GM23338 (cell line): ENCODE measurements around the gene DCLK1. TPM values are rescaled to one million over a fixed set of nuclear protein-coding genes. Genes with fewer than 3 reads are reported as not detected.

Source experiments
- ATAC-seq: fragments of 200-7000 bp; cut with Tn5 transposase; 3 replicates; pipeline ENCODE4 v1.9.1; 2020
- DNase-seq: peaks from one replicate; pipeline ENCODE4 v3.0.0-alpha.2; 2015; ENCODE audit warnings: low spot score
- H2AFZ ChIP-seq: fragments of 200-600 bp; sonication (generic); 2 replicates; pipeline ENCODE4 v1.8.0; 2016; ENCODE audit warnings: antibody characterized with exemption, mild to moderate bottlenecking, moderate library complexity
- H3F3A ChIP-seq: fragments of 200-600 bp; sonication (generic); replicated peaks from 2 replicates; pipeline ENCODE4 v1.8.0; 2017; ENCODE audit warnings: antibody characterized with exemption, mixed run types, low read depth
- H3K27ac ChIP-seq: fragments of 200-600 bp; sonication (generic); 2 replicates; pipeline ENCODE4 v1.6.1; 2016; ENCODE audit warnings: low read depth
- H3K27me3 ChIP-seq: fragments of 200-600 bp; sonication (generic); 2 replicates; pipeline ENCODE4 v1.8.0; 2016; ENCODE audit warnings: mild to moderate bottlenecking, mixed run types, moderate library complexity; ENCODE audit not compliant: insufficient read depth
- H3K36me3 ChIP-seq: fragments of 200-600 bp; sonication (generic); 2 replicates; pipeline ENCODE4 v1.8.0; 2016; ENCODE audit warnings: mild to moderate bottlenecking; ENCODE audit not compliant: insufficient read depth
- H3K4me1 ChIP-seq: fragments of 200-600 bp; sonication (generic); 2 replicates; pipeline ENCODE4 v1.8.0; 2016; ENCODE audit warnings: mild to moderate bottlenecking, moderate library complexity; ENCODE audit not compliant: insufficient read depth
- H3K4me2 ChIP-seq: fragments of 200-600 bp; sonication (generic); 2 replicates; pipeline ENCODE4 v1.7.1; 2017; ENCODE audit warnings: mixed run types
- H3K4me3 ChIP-seq: fragments of 200-600 bp; sonication (generic); 2 replicates; pipeline ENCODE4 v1.6.1; 2016; ENCODE audit warnings: mixed run types
- H3K79me2 ChIP-seq: fragments of 200-600 bp; sonication (generic); replicated peaks from 2 replicates; pipeline ENCODE4 v1.8.0; 2017; ENCODE audit warnings: mild to moderate bottlenecking; ENCODE audit not compliant: insufficient read depth
- H3K9me2 ChIP-seq: fragments of 200-600 bp; sonication (generic); 2 replicates; pipeline ENCODE4 v1.8.0; 2017; ENCODE audit not compliant: insufficient read depth
- H4K20me1 ChIP-seq: fragments of 200-600 bp; sonication (generic); replicated peaks from 2 replicates; pipeline ENCODE4 v1.8.0; 2017; ENCODE audit warnings: mild to moderate bottlenecking; ENCODE audit not compliant: insufficient read depth
- H3K27ac Mint-ChIP-seq: 2 replicates; pipeline ENCODE4 v1.8.0; 2020; ENCODE audit warnings: inconsistent platforms, mild to moderate bottlenecking, moderate library complexity, mixed read lengths
- H3K27me3 Mint-ChIP-seq: 3 replicates; pipeline ENCODE4 v1.8.0; 2022; ENCODE audit warnings: low read depth, mild to moderate bottlenecking, moderate library complexity, mixed read lengths, inconsistent platforms; ENCODE audit not compliant: insufficient read depth, poor library complexity
- H3K36me3 Mint-ChIP-seq: 3 replicates; pipeline ENCODE4 v1.8.0; 2021; ENCODE audit warnings: low read depth, mild to moderate bottlenecking, inconsistent platforms, moderate library complexity, mixed read lengths
- H3K4me1 Mint-ChIP-seq: 3 replicates; pipeline ENCODE4 v1.8.0; 2020; ENCODE audit warnings: mild to moderate bottlenecking, inconsistent platforms, mixed read lengths
- H3K4me3 Mint-ChIP-seq: 3 replicates; pipeline ENCODE4 v1.8.0; 2021; ENCODE audit warnings: moderate library complexity, mild to moderate bottlenecking, inconsistent platforms, mixed read lengths
- H3K9me3 Mint-ChIP-seq: 3 replicates; pipeline ENCODE4 v1.8.0; 2020; ENCODE audit warnings: moderate library complexity, mild to moderate bottlenecking, inconsistent platforms, mixed read lengths
- EZH2 ChIP-seq: fragments of 200-600 bp; sonication (generic); IDR thresholded peaks from one replicate; pipeline ENCODE4 v1.8.0; 2017; ENCODE audit warnings: antibody characterized with exemption, mild to moderate bottlenecking, low read depth; ENCODE audit not compliant: unreplicated experiment
- EZH2phosphoT487 ChIP-seq: fragments of 200-600 bp; sonication (generic); IDR thresholded peaks from one replicate; pipeline ENCODE4 v1.8.1; 2018; ENCODE audit warnings: antibody characterized with exemption; ENCODE audit not compliant: unreplicated experiment
- NANOG ChIP-seq: IDR thresholded peaks from 2 replicates; pipeline ENCODE4 v1.6.1; 2016; ENCODE audit warnings: antibody characterized with exemption, borderline replicate concordance
- ZNF114 ChIP-seq: fragments of 250-450 bp; sonication (Bioruptor Pico); IDR thresholded peaks from 2 replicates; pipeline ENCODE4 v1.5.0; 2020; ENCODE audit warnings: mild to moderate bottlenecking, moderate library complexity
- polyA plus RNA-seq: library from polyadenylated mRNA; unstranded; fragments of >200 nt; fragmentation: Nextera tagmentation; extraction: Ambion mirVana; gene quantifications from 2 replicates; pipeline ENCODE4 v1.2.1, GENCODE V29; 2016
- total RNA-seq: library from RNA; depleted of rRNA; stranded (reverse); fragments of >200 nt; shearing (Covaris generic); gene quantifications from 2 replicates; pipeline ENCODE4 v1.2.3, GENCODE V29; 2014
- TF ChIP-seq, protein P1 (sequence below), 2 experiments: fragments of 200-600 bp in 1 of 2; sonication (generic) in 1 of 2; conservative IDR thresholded peaks; 2 replicates each; pipeline versions ENCODE4 v1.5.1 to v1.6.1; 2016 to 2017; ENCODE audit warnings: antibody characterized with exemption in 2 of 2, low read depth in 2 of 2, mild to moderate bottlenecking in 2 of 2, moderate library complexity in 1 of 2
- TF ChIP-seq, protein P2 (sequence below): IDR thresholded peaks from one replicate; pipeline ENCODE4 v1.6.1; 2018; ENCODE audit warnings: antibody characterized with exemption; ENCODE audit not compliant: unreplicated experiment

Gene DCLK1
- total and polyA plus RNA-seq, 2 experiments from 2014 or later, result 13.1 to 57.7 TPM

DNA sequence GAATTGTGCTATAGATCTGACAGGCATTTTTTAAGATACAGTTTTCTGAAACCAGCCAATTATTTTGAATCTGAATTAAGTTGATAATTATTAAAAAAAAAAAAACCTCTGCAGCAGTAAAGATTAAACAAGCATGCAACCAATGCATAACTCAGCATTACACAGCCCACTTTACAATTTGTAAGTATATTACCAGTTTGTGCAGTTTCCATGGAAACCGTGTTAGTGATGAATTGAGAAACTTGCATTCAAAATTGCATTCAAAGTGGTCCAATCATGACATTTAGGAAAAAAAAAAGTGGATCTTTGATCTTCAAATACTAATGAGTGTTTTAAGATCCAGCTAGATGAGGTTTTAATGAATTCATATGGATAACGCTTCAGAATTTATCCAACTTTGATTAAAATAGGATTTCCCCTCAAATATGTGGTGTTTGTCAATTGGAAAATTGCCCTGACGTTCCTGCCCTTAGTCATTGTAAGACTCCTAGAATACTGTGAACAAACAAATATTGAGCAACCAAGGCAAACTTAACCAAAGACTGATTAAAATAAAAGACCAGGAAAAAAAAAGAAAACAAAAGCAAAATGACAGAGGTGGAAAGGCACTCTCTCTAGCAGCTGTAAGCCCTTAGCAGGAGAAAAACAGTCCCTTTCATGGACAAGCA is 339.9 kb downstream of the DCLK1 start (continued):
- TF ChIP-seq EZH2, result no peak
- no peak for TF ChIP-seq NANOG
- TF ChIP-seq, protein P1, sequence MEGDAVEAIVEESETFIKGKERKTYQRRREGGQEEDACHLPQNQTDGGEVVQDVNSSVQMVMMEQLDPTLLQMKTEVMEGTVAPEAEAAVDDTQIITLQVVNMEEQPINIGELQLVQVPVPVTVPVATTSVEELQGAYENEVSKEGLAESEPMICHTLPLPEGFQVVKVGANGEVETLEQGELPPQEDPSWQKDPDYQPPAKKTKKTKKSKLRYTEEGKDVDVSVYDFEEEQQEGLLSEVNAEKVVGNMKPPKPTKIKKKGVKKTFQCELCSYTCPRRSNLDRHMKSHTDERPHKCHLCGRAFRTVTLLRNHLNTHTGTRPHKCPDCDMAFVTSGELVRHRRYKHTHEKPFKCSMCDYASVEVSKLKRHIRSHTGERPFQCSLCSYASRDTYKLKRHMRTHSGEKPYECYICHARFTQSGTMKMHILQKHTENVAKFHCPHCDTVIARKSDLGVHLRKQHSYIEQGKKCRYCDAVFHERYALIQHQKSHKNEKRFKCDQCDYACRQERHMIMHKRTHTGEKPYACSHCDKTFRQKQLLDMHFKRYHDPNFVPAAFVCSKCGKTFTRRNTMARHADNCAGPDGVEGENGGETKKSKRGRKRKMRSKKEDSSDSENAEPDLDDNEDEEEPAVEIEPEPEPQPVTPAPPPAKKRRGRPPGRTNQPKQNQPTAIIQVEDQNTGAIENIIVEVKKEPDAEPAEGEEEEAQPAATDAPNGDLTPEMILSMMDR (conservative IDR thresholded peaks at IDR 0.05; ENCODE audit: low read depth in 2 of 2), result no peak
- TF ChIP-seq, protein P2, sequence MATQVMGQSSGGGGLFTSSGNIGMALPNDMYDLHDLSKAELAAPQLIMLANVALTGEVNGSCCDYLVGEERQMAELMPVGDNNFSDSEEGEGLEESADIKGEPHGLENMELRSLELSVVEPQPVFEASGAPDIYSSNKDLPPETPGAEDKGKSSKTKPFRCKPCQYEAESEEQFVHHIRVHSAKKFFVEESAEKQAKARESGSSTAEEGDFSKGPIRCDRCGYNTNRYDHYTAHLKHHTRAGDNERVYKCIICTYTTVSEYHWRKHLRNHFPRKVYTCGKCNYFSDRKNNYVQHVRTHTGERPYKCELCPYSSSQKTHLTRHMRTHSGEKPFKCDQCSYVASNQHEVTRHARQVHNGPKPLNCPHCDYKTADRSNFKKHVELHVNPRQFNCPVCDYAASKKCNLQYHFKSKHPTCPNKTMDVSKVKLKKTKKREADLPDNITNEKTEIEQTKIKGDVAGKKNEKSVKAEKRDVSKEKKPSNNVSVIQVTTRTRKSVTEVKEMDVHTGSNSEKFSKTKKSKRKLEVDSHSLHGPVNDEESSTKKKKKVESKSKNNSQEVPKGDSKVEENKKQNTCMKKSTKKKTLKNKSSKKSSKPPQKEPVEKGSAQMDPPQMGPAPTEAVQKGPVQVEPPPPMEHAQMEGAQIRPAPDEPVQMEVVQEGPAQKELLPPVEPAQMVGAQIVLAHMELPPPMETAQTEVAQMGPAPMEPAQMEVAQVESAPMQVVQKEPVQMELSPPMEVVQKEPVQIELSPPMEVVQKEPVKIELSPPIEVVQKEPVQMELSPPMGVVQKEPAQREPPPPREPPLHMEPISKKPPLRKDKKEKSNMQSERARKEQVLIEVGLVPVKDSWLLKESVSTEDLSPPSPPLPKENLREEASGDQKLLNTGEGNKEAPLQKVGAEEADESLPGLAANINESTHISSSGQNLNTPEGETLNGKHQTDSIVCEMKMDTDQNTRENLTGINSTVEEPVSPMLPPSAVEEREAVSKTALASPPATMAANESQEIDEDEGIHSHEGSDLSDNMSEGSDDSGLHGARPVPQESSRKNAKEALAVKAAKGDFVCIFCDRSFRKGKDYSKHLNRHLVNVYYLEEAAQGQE, result no peak
- TF ChIP-seq EZH2phosphoT487, result no peak

DNA sequence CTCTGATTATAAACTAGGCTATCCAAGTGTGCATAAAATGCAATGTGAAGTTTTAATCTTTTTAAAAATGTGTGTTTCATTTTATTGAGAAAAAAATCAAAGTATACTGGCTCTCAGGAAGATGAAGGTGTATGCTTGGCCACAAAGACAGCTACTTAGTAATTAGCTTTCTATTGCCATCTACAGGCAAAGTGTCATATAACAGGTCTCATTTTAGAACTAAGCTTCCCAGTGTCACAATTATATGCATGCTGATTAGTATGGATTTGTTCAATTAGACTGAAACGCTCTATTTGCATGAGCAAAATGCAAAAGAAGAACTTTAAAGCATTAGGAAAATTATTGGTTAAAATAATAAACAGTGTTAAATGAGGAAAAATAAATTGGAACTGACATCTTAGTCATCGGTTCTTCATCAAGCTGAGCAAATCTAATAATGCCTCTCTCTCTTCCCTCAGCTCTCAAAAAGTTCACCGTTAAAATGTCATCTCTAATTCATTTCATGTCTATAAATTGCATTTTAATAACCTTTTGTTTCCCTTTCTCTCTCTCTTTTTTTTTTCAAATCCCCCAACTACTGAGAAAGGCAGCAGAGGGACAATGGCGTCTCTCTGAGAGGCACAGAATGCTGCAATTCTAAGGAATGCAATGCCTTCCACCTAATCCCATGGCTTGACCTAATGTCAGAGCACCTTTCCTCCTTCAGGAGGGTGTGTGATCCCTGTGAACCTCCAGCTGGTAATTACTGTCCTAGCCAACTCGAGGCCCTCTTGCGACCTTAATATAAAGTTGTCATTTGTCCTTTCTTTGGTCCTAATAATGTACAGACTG is 341.6 kb downstream of the DCLK1 start:
- Histone ChIP-seq H4K20me1 (no peaks in the 10 kb centered on the region), H3K36me3 (no peaks in the 10 kb centered on the region), H3K27ac (no peak overlapping the region), H3K4me3 (no peak overlapping the region), H3K4me2 (no peak overlapping the region), H3F3A (no peaks in the 10 kb centered on the region), H3K9me2 (no peaks in the 10 kb centered on the region), H3K79me2 (no peaks in the 10 kb centered on the region), H3K27me3 (no peaks in the 10 kb centered on the region), H3K4me1 (no peaks in the 10 kb centered on the region), H2AFZ (no peak overlapping the region)
- Mint-ChIP-seq H3K36me3 (no peaks in the 10 kb centered on the region), H3K4me3 (no peak overlapping the region), H3K27me3 (peaks cover 2% of the 10 kb centered on the region), H3K27ac (no peak overlapping the region), H3K9me3 (no peaks in the 10 kb centered on the region), H3K4me1 (peaks cover 9% of the 10 kb centered on the region)
- peak; percentile 93 for ATAC-seq
- no peak for TF ChIP-seq ZNF114 (CRISPR knock-in tag)
- TF ChIP-seq, protein P1 (conservative IDR thresholded peaks at IDR 0.05; ENCODE audit: low read depth in 2 of 2), result peak; percentile 53 to 59
- peak; percentile 53 for DNase-seq
